Smooth muscle cell (in vitro differentiated cells): Measurements from ENCODE around the gene ARHGEF7. TPM values are rescaled to one million over a fixed set of nuclear protein-coding genes. Genes with fewer than 3 reads are reported as not detected.

Experiments
- DNase-seq: peaks from one replicate; lab custom pipeline; 2025; ENCODE audit not compliant: unreplicated experiment; lab: John Stamatoyannopoulos, UW
- H2AFZ ChIP-seq: fragments of 200-600 bp; sonication (generic); 2 replicates; pipeline ENCODE4 v1.6.0; 2016; ENCODE audit warnings: antibody characterized with exemption, low read depth, mild to moderate bottlenecking
- H3F3A ChIP-seq: fragments of 200-600 bp; sonication (generic); 2 replicates; pipeline ENCODE4 v1.6.0; 2017; ENCODE audit warnings: antibody characterized with exemption, low read depth
- H3K27ac ChIP-seq: fragments of 200-600 bp; sonication (generic); 2 replicates; pipeline ENCODE4 v1.5.1; 2016; ENCODE audit warnings: low read depth, mild to moderate bottlenecking
- H3K27me3 ChIP-seq: fragments of 200-600 bp; sonication (generic); 2 replicates; pipeline ENCODE4 v1.6.1; 2016; ENCODE audit warnings: low read depth, mild to moderate bottlenecking
- H3K36me3 ChIP-seq: fragments of 200-600 bp; sonication (generic); 2 replicates; pipeline ENCODE4 v1.5.1; 2016; ENCODE audit warnings: low read depth
- H3K4me1 ChIP-seq: fragments of 200-600 bp; sonication (generic); 2 replicates; pipeline ENCODE4 v1.5.1; 2016; ENCODE audit warnings: low read depth
- H3K4me2 ChIP-seq: fragments of 200-600 bp; sonication (generic); 2 replicates; pipeline ENCODE4 v1.6.0; 2016; ENCODE audit warnings: mild to moderate bottlenecking
- H3K4me3 ChIP-seq: fragments of 200-600 bp; sonication (generic); 2 replicates; pipeline ENCODE4 v1.5.1; 2016; ENCODE audit warnings: mild to moderate bottlenecking
- H3K79me2 ChIP-seq: fragments of 200-600 bp; sonication (generic); 2 replicates; pipeline ENCODE4 v1.6.0; 2016; ENCODE audit warnings: low read depth, mild to moderate bottlenecking
- H3K9ac ChIP-seq: fragments of 200-600 bp; sonication (generic); 2 replicates; pipeline ENCODE4 v1.6.0; 2016; ENCODE audit warnings: low read depth
- H3K9me3 ChIP-seq: fragments of 200-600 bp; sonication (generic); replicated peaks from 2 replicates; pipeline ENCODE4 v1.5.1; 2016; ENCODE audit warnings: low read depth
- H4K20me1 ChIP-seq: fragments of 200-600 bp; sonication (generic); 2 replicates; pipeline ENCODE4 v1.6.0; 2016; ENCODE audit warnings: low read depth
- CTCF ChIP-seq: fragments of 200-600 bp; sonication (generic); IDR thresholded peaks from 2 replicates; pipeline ENCODE4 v1.5.1; 2017; ENCODE audit warnings: borderline replicate concordance, mild to moderate bottlenecking, antibody characterized with exemption; ENCODE audit not compliant: insufficient read depth, poor library complexity, severe bottlenecking
- WGBS: methylation state at CpG from one replicate; pipeline ENCODE4 v1.1.7; 2016; ENCODE audit warnings: low lambda C conversion rate; 5-methylcytosine and 5-hydroxymethylcytosine counted together
- polyA plus RNA-seq: library from polyadenylated mRNA; unstranded; fragments of >200 nt; fragmentation: Nextera tagmentation; extraction: Ambion mirVana; gene quantifications from 2 replicates; pipeline ENCODE4 v1.2.1, GENCODE V29; 2016
- total RNA-seq: library from RNA; depleted of rRNA; stranded (reverse); fragments of >200 nt; gene quantifications from 2 replicates; pipeline ENCODE4 v1.2.3, GENCODE V29; 2014

Gene ARHGEF7
- total and polyA plus RNA-seq, 2 experiments from 2014 or later: 13.8 to 32.4 TPM

GRCh38 chr13:111323549-111323948, 208.4 kb downstream of the ARHGEF7 start:
- no peak for TF ChIP-seq CTCF
- H3K4me2 ChIP-seq: no peak overlapping the region
- H3K27me3 ChIP-seq: no peaks in the 10 kb centered on the region
- no peaks in the 10 kb centered on the region for H4K20me1 ChIP-seq
- H3K79me2 ChIP-seq: no peaks in the 10 kb centered on the region
- DNase-seq: no peak
- no peaks in the 10 kb centered on the region for H3K36me3 ChIP-seq
- no peak overlapping the region for H3K27ac ChIP-seq
- H3K9ac ChIP-seq: no peak overlapping the region
- H3F3A ChIP-seq: no peaks in the 10 kb centered on the region
- 94% methylated on average over 14 of the region's 14 CpGs for WGBS
- no peak overlapping the region for H3K4me3 ChIP-seq
- no peak overlapping the region for H2AFZ ChIP-seq
- H3K4me1 ChIP-seq: no peaks in the 10 kb centered on the region
- no peaks in the 10 kb centered on the region for H3K9me3 ChIP-seq

DNA sequence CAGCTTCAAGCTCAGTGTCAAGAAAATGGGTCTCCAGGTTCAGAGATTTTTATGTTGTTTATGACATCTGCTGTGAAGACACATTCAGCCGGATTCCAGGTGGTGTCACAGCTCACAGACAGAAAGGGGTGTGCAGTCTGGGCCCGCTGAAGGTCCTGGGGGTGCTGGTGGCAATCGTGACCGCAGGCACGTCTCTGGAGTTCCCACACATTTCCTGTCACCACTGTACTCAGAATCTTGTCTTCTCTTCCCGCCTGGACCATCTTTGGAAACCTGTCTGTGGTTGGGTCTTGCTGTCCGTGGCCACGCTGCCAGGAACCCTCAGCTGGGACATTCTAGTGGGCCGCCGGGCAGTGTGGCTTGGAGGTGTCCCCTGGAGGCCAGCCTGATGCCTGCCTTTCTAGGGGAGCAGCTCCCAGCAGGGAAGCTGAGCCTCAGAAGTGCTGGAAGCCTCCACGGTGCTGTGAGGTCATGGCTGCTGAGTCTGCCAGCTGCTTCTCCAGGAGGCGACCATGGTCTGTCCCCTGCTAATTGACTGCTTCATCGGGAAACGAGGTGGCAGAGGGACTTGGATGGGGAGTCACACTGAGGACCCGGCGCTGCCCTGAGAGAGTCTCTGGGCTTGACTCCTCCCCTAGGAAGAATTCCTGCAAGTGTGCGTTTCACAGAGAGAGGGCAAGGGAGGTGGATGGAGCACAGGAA, 209.0 kb downstream of the ARHGEF7 start:
- 89% methylated on average over 17 of the region's 17 CpGs for WGBS
- H3K9ac ChIP-seq: no peak overlapping the region
- no peaks in the 10 kb centered on the region for H3K36me3 ChIP-seq
- no peaks in the 10 kb centered on the region for H3F3A ChIP-seq
- H3K4me2 ChIP-seq: no peak overlapping the region
- H2AFZ ChIP-seq: no peak overlapping the region
- no peak for TF ChIP-seq CTCF
- no peak overlapping the region for H3K27ac ChIP-seq
- H3K4me1 ChIP-seq: no peaks in the 10 kb centered on the region
- no peak overlapping the region for H3K4me3 ChIP-seq
- H4K20me1 ChIP-seq: no peaks in the 10 kb centered on the region
- H3K27me3 ChIP-seq: no peaks in the 10 kb centered on the region
- H3K9me3 ChIP-seq: no peaks in the 10 kb centered on the region
- DNase-seq: no peak
- no peaks in the 10 kb centered on the region for H3K79me2 ChIP-seq

- no peak for TF ChIP-seq CTCF
- H3K79me2 ChIP-seq: no peaks in the 10 kb centered on the region
- 92% methylated on average over 14 of the region's 14 CpGs for WGBS
- H4K20me1 ChIP-seq: no peaks in the 10 kb centered on the region
- H3K4me2 ChIP-seq: no peak overlapping the region
- no peaks in the 10 kb centered on the region for H3K36me3 ChIP-seq
- no peaks in the 10 kb centered on the region for H3K9me3 ChIP-seq
- H3K27ac ChIP-seq: no peak overlapping the region
- H3K9ac ChIP-seq: no peak overlapping the region
- H3F3A ChIP-seq: no peaks in the 10 kb centered on the region
- no peak overlapping the region for H3K4me3 ChIP-seq
- H3K27me3 ChIP-seq: no peaks in the 10 kb centered on the region
- H2AFZ ChIP-seq: no peak overlapping the region
- no peaks in the 10 kb centered on the region for H3K4me1 ChIP-seq
- no peak for DNase-seq
Measured at GRCh38 chr13:111324736-111325135, 209.6 kb downstream of the ARHGEF7 start.

DNA sequence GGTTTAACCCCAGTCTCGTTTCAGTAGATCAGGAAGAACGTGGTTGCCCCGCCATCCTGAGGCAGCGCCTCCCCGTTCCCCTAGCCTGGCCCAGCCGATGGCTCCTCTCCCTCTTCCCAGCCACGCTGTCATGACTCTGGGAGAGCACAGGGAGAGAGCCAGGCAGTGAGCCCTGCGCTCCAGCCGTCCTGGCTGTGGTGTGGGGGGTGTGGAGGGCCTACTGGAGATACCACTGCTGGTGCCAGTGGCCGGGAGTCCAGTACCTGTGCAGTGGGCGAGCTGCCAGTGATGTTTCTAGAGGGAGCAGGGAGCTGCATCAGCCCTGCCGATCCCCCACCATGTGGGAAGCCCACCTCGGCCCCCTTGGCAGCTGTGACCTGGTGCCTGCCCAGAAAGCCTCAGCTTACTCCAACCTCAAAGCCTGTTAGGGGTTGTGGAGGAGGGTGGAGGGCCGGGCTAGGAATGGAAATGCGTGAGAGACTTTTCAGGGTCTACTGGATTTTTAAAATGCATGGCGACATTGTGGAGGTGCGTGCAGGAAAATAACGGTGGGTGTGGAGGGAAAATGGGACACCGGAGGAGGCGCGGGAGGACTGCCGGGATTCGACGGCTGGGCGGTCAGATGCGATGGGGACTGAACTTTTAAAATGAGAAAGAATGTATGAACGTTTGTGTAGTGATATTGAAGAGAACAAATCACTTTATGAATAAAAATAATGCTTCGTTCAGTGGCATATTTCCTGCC, 210.2 kb downstream of the ARHGEF7 start:
- H2AFZ ChIP-seq: no peak overlapping the region
- no peaks in the 10 kb centered on the region for H3K27me3 ChIP-seq
- H3F3A ChIP-seq: no peaks in the 10 kb centered on the region
- H3K4me3 ChIP-seq: no peak overlapping the region
- no peaks in the 10 kb centered on the region for H3K4me1 ChIP-seq
- H3K4me2 ChIP-seq: no peak overlapping the region
- no peak for TF ChIP-seq CTCF
- no peak overlapping the region for H3K27ac ChIP-seq
- H3K36me3 ChIP-seq: no peaks in the 10 kb centered on the region
- WGBS: 94% methylated on average over 28 of the region's 28 CpGs
- no peaks in the 10 kb centered on the region for H3K79me2 ChIP-seq
- no peak for DNase-seq
- no peaks in the 10 kb centered on the region for H3K9me3 ChIP-seq
- H3K9ac ChIP-seq: no peak overlapping the region
- H4K20me1 ChIP-seq: no peaks in the 10 kb centered on the region
